GM12891 (cell line): ENCODE data around the gene FAM181B.

Experiments used
- POLR2A ChIP-seq: IDR thresholded peaks from 2 replicates; pipeline ENCODE4 v1.6.1; 2011; ENCODE audit warnings: low read depth, low read length, control low read depth
- POLR2AphosphoS5 ChIP-seq: IDR thresholded peaks from 2 replicates; pipeline ENCODE4 v1.6.1; 2011; ENCODE audit warnings: low read depth, low read length, control low read depth
- POU2F2 ChIP-seq: IDR thresholded peaks from 2 replicates; pipeline ENCODE4 v1.6.1; 2011; ENCODE audit warnings: low read depth, mild to moderate bottlenecking, control low read depth, low read length, moderate library complexity
- TAF1 ChIP-seq: IDR thresholded peaks from 2 replicates; pipeline ENCODE4 v1.6.1; 2011; ENCODE audit warnings: low read depth, low read length, control low read depth

GRCh38 chr11:82730286-82730685 lies 3.4 kb downstream of the FAM181B start:
- TF ChIP-seq POLR2A = no peak
- no peak for TF ChIP-seq POLR2AphosphoS5
- no peak for TF ChIP-seq POU2F2
- no peak for TF ChIP-seq TAF1
